OCI-LY3 (cell line): ENCODE results near the gene CADM4.

ENCODE experiments used
- H2AFZ ChIP-seq: fragments of 200-600, 300-600 bp; shearing (Covaris generic); 2 replicates; pipeline ENCODE4 v1.6.0; 2014; ENCODE audit warnings: antibody characterized with exemption, low read depth, low read length
- H3K27ac ChIP-seq: fragments of 200-600, 300-600 bp; sonication (generic); 2 replicates; pipeline ENCODE4 v1.5.1; 2014; ENCODE audit warnings: mild to moderate bottlenecking, low read length, moderate library complexity, mixed read lengths
- H3K27me3 ChIP-seq: fragments of 200-600, 300-600 bp; sonication (generic); 2 replicates; pipeline ENCODE4 v1.6.1; 2014; ENCODE audit warnings: low read depth, low read length, mixed read lengths
- H3K36me3 ChIP-seq: fragments of 200-600, 300-600 bp; sonication (generic); replicated peaks from 2 replicates; pipeline ENCODE3; 2014; ENCODE audit warnings: low read depth, low read length, mixed read lengths
- H3K4me1 ChIP-seq: fragments of 300-600, 200-600 bp; sonication (generic); 2 replicates; pipeline ENCODE4 v1.6.1; 2014; ENCODE audit warnings: low read length, mixed read lengths
- H3K4me2 ChIP-seq: fragments of 200-600, 300-600 bp; sonication (generic); 2 replicates; pipeline ENCODE4 v1.6.1; 2014; ENCODE audit warnings: low read length, mixed read lengths
- H3K4me3 ChIP-seq: fragments of 300-600, 200-600 bp; sonication (generic); 2 replicates; pipeline ENCODE4 v1.5.1; 2014; ENCODE audit warnings: antibody characterized with exemption, mild to moderate bottlenecking, low read length, moderate library complexity
- H3K79me2 ChIP-seq: fragments of 300-600, 200-600 bp; shearing (Covaris generic); 2 replicates; pipeline ENCODE4 v1.6.1; 2014; ENCODE audit warnings: mild to moderate bottlenecking, low read length, mixed read lengths
- H3K9ac ChIP-seq: fragments of 300-600, 200-600 bp; shearing (Covaris generic); 2 replicates; pipeline ENCODE4 v1.6.0; 2014; ENCODE audit warnings: mild to moderate bottlenecking, low read length, moderate library complexity
- H3K9me3 ChIP-seq: fragments of 200-600, 300-600 bp; shearing (Covaris generic); 2 replicates; pipeline ENCODE4 v1.6.1; 2014; ENCODE audit warnings: low read length, mixed read lengths; ENCODE audit not compliant: insufficient read depth
- H4K20me1 ChIP-seq: fragments of 200-600, 300-600 bp; sonication (generic); 2 replicates; pipeline ENCODE4 v1.6.1; 2016; ENCODE audit warnings: low read length, mixed read lengths; ENCODE audit not compliant: insufficient read depth
- CTCF ChIP-seq: fragments of 200-600, 300-600 bp; sonication (generic); IDR thresholded peaks from 2 replicates; pipeline ENCODE4 v1.5.1; 2014; ENCODE audit warnings: antibody characterized with exemption, low read length, low read depth
- EZH2phosphoT487 ChIP-seq: fragments of 200-600 bp; shearing (Covaris generic); IDR thresholded peaks from 2 replicates; pipeline ENCODE4 v1.6.1; 2018; ENCODE audit warnings: antibody characterized with exemption, mixed run types, low read depth

CADM4 gene

GRCh38 chr19:43599635-43600295 is 39.9 kb downstream of the CADM4 start:
- Histone ChIP-seq H3K4me1 (peaks cover 13% of the 10 kb centered on the region), H3K9me3 (no peaks in the 10 kb centered on the region), H3K79me2 (peaks cover 34% of the 10 kb centered on the region), H3K27me3 (no peaks in the 10 kb centered on the region), H2AFZ (no peak overlapping the region), H3K9ac (no peak overlapping the region), H3K4me3 (no peak overlapping the region), H3K4me2 (no peak overlapping the region), H3K36me3 (peaks cover 19% of the 10 kb centered on the region), H4K20me1 (no peaks in the 10 kb centered on the region), H3K27ac (no peak overlapping the region)
- TF ChIP-seq CTCF = peak; percentile 29; the same call in 1 of the 2 replicates
- no peak for TF ChIP-seq EZH2phosphoT487

GRCh38 chr19:43598445-43599240 is 41.0 kb downstream of the CADM4 start:
- TF ChIP-seq EZH2phosphoT487 (no peak), CTCF (no peak)
- Histone ChIP-seq H3K36me3 (peaks cover 26% of the 10 kb centered on the region), H3K27ac (no peak overlapping the region), H4K20me1 (no peaks in the 10 kb centered on the region), H3K4me2 (no peak overlapping the region), H3K4me1 (peaks cover 22% of the 10 kb centered on the region), H3K27me3 (no peaks in the 10 kb centered on the region), H3K9me3 (no peaks in the 10 kb centered on the region), H3K79me2 (peaks cover 45% of the 10 kb centered on the region), H3K4me3 (no peak overlapping the region), H3K9ac (no peak overlapping the region), H2AFZ (no peak overlapping the region)

- Histone ChIP-seq H3K4me2 (peak overlapping the region; percentile 93), H3K9me3 (no peaks in the 10 kb centered on the region), H3K4me3 (peak overlapping the region; percentile 91; the same call in 1 of the 2 replicates), H4K20me1 (no peaks in the 10 kb centered on the region), H2AFZ (no peak overlapping the region), H3K4me1 (peaks cover 22% of the 10 kb centered on the region), H3K9ac (peak overlapping the region; percentile 88; the same call in 1 of the 2 replicates), H3K27me3 (no peaks in the 10 kb centered on the region), H3K36me3 (peaks cover 30% of the 10 kb centered on the region), H3K27ac (no peak overlapping the region), H3K79me2 (peaks cover 47% of the 10 kb centered on the region)
- no peak for TF ChIP-seq EZH2phosphoT487
- no peak for TF ChIP-seq CTCF
Observed at GRCh38 chr19:43597876-43598275, 41.8 kb downstream of the CADM4 start.

- Histone ChIP-seq H3K9me3 (no peaks in the 10 kb centered on the region), H3K4me3 (peak overlapping the region; percentile 91), H3K27me3 (no peaks in the 10 kb centered on the region), H3K79me2 (peaks cover 47% of the 10 kb centered on the region), H3K4me2 (peak overlapping the region; percentile 93), H4K20me1 (no peaks in the 10 kb centered on the region), H3K27ac (peak overlapping the region; percentile 81), H3K36me3 (peaks cover 34% of the 10 kb centered on the region), H3K9ac (peak overlapping the region; percentile 88), H2AFZ (peak overlapping the region; percentile 70), H3K4me1 (peaks cover 22% of the 10 kb centered on the region)
- TF ChIP-seq CTCF = no peak
Observed at GRCh38 chr19:43596842-43597461, 42.7 kb downstream of the CADM4 start.
